Activated CD4-positive, CD25-positive, alpha-beta regulatory T cell treated with anti-CD3 and anti-CD28 coated beads, Interleukin-2, amount 50 U/mL, for 24 hours (primary cell): ENCODE results near the gene PLA2G4E.

ENCODE experiments used
- ATAC-seq, 2 donors: fragments of 150-1000 bp; cut with Tn5 transposase; one replicate each; pipeline ENCODE4 v1.10.0; 2021; ENCODE audit warnings: mild to moderate bottlenecking in 1 of 2, moderate library complexity in 1 of 2

PLA2G4E gene

DNA sequence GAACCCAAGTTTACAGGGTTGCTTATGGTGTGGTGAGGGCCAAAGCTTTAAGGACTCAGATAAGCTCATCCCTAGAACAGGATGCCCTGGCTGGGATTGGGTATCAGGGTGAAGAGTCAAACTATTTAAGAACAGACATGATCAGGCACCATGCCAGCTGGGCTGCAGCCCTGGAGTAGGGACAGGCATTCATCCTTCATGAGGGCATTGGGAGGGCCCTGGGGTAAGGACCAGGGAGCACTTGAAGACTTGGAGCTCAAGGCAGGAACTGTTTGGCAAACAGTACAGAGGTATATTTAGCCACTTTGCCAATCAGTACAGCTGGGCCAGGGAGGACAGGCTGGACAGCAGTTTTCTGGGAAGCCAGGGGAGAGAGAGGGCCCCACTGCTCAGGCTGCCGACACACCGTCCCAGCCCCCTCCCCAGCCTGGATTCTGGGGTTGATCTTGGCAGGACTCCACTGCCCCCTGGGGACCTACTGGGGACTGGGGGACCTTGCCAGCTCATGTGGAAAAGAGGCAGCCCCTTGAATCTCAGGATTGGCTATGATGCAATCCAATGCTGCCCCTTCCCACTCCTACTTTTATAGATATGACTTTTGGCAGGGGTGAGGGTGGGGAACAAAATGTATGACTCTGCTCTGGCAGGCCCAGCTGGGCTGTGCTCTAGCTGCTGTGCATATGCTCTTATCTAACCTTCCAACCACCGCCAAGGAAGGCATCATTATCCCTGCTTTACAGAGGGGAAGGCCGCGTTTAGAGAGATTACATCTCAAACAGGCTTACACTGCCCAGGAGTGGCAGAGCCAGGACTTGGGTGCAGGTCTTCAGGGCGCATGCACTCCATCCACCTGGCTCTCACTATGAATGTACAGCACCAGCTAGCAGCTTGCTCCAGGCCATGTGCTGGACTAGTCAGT lies 2.3 kb downstream of the PLA2G4E start:
- ATAC-seq: no peak

DNA sequence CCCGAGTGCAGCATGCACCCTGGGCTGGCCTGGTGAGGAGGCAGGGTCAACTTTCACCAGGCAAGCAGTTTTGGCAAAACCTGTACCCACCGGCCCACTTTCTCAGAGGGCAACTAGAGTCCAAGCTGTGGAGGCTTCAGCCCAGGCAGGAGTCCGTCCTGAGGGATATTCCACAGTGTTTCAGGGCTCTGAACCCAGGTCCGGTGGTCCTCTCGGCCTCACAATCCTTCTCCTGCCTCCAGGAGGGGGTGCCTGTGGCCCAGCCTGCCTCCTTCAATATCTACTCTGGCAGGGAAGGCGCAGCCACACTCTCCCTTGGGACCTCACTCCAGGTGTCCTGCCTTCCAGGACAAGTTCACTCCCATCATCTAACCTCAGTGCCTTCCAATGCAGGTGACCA lies 3.9 kb downstream of the PLA2G4E start:
- ATAC-seq: no peak

DNA sequence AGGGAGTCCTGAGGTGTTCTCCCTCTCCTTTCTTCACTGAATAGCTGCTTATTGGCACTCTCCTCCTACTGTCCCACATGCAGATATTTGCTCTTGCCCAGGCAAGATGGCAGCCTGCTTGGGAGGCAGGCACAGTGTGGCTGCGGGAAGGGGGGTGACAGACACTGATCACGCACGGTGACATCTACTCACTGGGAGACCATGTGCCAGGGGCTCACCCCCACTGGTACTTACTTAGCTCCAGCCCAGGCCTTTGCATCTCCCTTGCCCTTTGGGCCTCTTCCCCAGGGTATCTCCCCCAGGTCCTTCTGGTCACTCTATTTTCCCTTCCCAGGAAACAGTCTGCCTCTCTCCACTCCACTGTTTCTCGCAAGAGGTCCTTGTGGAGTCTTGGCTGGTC lies 6.4 kb downstream of the PLA2G4E start:
- no peak for ATAC-seq

DNA sequence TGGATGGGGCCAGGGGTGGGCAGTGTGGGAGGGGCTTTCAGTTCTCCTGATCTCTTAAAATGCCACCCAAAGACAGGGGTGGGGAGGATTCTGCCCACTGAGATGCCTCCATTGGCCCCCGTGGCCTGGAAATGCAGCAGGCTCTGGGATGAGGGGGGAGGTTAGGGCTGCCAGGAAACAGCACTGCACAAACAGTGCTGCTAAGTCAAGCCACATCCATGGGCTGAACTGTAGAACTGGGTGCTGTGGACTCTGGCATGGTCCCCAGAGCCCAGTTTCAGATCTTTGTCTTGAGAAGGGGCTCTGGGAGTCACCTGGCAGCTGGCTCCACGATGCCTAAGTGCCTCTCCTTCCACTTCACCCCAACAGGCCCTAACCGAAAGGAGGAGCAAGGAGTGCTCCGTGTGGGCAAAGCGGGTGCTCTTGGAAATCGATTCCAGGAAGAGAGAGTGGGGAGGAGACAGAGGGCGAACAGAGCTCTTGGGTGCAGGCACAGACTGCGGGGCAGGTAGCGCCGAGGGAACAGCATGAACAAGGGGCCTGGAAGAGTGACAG lies 7.8 kb downstream of the PLA2G4E start:
- no peak for ATAC-seq

DNA sequence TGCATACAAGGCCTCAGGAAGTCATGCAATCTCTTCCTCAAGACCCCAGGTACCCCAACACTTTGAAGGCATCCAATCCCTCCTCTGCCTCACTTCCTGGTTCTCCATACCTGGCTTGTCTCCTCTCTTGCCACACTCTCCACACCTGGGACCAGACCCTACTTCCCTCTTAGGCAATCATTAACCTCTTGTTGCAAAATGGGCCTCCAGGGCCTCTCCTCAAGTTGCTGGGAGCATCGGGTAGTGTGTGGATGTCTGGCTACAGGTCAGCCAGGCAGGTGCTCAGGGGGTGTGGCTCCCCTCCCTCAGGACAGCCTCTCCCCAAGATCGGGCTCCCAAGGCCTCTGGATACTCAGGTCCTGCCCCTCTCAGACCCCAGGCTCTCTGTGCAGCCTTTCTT lies 8.6 kb downstream of the PLA2G4E start:
- ATAC-seq: no peak

DNA sequence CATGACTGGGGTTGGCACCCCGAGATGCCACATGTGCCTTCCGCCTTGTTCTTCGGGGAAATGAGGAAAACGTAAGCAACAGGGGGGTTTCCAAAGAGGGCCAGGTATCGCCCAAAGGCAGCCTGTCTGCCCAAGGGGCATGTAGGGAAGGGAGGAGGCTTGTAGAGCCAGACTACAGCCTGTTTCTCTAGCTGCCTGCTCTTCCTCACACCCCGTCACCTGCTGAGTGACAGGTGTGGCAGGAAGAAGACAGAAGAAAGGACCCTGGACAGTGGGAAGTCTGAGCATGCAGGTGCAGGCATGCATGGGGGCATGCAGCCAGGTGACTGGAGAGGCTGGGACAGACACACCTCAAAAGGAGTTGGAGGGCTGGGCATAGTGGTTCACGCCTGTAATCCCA lies 9.8 kb downstream of the PLA2G4E start:
- no peak for ATAC-seq

DNA sequence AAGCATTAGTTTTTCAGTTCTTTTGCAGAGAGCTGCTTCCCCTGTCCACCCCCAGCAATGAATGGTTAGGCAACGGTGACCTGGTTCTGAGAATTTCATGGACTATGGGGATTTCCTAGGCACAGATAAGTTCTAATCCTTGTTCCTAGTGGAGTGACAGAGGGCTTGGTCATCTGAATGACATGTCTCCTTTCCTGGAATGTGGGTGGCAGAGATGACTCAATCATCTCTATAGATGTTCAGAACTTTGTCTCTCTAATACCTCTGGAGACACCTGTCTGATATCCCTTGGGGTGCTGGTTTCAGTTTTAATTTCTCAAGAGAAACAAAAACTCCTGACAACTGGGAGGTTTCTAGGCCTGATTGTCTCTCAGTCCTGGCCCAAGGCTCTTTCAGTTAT lies 10.4 kb downstream of the PLA2G4E start:
- peak; percentile 82 to 92 for ATAC-seq

DNA sequence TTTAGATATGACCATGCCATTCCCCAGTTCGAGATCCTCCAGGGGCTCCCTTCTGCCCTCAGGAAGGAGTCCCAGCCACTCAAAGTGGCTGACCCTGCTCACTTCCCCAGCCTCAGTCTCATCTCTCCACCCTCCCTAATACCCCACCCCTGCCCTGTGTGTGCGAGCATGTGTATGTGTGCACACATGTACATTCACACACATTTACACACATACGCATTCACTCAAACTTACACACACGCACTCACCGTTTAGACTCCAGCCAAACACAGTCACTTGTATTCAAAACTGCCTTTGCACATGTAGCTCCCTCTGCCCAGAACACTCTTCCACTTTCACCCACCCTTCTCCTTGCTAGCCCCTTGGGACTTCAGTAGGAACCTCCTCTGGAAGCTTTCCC lies 11.4 kb downstream of the PLA2G4E start:
- no peak for ATAC-seq

DNA sequence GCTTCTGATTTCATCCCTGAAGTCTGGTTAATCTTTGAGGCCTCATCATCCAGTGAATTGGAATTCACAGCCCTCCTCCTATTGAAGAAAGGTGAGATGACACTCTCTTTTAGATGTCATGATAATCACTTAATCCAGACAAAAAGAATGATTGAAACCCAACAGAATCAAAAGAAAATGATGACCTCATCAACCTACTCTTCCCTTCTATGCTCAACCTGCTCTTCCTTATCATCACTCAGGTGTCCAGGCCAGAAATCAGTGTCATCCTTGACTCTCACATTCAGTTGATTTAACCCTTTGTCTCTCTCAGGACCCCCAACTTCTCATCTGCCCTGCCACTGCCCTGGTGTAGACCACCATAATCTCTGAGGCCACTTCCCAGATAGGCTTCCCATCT lies 11.8 kb downstream of the PLA2G4E start:
- ATAC-seq: no peak

DNA sequence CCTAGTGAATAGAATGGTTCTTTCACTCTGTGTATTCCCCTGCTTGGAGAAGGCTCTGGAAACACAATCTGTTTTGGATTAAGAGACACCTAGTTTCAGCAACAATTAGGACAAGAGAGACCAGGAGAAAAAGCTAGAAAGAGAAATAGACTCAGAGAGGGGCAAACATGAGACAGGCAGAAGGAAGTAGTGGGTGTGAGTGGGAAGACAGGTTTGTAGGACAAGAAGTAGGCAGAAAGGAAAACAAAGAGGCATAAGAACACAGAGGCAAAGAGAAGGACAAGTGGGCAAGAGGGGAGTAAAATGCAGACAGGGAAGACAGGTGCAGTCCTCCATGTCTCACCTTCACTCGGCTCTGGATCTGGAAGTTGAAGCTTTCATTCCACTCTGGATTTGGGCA lies 13.5 kb downstream of the PLA2G4E start:
- ATAC-seq: no peak

DNA sequence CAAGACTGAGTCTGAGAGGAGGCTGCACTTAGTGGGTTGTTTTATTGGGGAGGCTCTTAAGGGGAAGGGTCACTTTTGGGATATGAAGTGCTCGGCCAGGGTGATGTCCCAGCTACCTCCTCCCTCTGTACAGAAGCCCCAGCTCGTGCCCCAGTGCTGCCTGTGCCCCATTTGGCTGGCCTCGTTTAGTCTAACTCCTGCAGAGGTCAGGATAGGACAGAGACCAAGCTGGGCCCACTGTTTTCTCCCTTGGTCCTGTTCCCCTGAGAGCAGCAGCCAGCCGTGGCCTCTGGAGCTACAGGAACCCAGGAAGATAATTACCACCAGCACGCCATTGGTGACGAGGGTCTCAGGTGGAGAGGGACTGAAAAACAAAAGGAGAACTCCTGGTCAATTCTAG lies 18.5 kb downstream of the PLA2G4E start:
- ATAC-seq: no peak

DNA sequence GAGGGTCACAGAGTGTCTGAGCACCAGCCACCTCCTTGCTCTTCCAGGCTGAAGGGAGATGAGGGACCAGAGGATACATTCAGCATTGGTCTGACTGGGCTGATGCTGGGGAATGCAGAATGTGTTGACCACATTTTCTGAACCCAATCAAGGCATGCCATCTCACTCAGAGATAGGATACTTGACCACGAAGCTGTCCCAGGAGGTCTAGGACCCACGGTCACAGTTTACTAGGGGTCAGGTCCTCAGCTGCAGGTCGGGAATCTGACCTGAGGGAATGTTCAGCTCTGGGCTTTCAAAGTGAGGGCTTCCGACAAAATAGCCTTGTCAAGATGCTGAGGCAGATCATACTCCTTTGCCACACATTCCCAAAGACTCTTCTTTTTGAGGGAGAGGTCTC lies 19.6 kb downstream of the PLA2G4E start:
- ATAC-seq: no peak

DNA sequence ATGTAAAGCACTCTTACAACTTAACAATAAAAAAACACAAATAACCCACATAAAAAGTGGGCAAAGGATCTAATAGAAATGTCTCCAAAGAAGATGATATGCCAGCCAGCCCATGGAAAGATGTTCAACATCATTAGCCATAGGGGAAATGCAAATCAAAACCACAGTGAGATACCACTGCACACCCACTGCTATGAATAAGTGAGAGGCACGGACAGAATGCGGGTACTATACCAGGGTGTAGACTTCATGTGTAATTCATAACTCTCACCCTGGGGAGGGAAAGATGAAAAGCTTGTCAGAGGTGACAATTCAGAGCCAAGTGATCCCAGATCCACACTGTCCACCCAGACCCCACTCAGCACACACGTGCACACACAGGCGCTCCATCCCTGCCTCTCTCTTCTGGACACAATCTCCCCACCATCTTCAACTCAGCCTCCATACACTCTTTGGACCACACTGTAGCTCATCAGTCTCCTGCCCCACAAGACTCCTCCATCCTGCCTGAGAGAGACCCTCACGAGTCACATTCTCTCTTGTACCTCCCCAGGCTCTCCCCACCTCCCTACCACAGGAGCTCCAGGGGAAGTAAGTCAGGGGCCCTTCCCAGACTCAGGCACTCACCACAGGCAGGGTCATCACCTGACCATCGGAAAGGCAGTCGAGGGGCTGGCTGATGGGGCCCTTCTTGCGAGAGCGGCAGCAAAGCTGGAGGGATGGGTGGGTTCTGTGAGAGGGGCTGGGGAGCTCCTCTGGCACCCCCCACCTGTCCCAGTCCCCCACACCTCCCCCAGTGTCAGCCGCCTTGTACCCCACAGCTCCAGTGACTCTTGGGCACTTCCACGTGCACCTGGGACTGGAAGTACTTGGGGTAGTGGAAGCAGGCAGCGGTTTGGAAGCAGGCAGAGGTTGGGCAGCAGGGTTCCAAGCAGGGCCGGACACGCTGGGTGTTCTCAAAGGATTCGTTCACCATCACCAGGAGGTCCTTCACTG lies 21.3 kb downstream of the PLA2G4E start:
- peak; percentile 60 to 71 for ATAC-seq

DNA sequence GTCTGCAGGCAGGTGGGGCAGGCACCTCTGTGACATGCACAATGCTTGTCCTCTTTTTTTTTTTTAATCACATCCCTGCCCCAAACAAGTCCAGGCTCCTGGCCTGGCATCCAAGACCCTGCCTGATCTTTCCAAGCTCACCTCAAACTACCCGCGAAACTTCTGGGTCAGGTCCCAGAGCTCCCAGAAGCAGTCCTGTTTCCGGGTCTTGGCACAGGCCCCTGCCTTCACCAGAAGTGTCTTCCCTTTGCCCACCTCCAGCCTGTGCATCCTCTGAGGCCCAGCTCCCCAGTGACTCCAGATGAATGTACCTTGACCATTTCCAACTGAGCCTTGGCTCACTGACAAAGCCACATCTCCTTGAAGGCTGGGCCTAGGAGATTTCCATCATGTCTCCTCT lies 23.0 kb downstream of the PLA2G4E start:
- no peak for ATAC-seq

DNA sequence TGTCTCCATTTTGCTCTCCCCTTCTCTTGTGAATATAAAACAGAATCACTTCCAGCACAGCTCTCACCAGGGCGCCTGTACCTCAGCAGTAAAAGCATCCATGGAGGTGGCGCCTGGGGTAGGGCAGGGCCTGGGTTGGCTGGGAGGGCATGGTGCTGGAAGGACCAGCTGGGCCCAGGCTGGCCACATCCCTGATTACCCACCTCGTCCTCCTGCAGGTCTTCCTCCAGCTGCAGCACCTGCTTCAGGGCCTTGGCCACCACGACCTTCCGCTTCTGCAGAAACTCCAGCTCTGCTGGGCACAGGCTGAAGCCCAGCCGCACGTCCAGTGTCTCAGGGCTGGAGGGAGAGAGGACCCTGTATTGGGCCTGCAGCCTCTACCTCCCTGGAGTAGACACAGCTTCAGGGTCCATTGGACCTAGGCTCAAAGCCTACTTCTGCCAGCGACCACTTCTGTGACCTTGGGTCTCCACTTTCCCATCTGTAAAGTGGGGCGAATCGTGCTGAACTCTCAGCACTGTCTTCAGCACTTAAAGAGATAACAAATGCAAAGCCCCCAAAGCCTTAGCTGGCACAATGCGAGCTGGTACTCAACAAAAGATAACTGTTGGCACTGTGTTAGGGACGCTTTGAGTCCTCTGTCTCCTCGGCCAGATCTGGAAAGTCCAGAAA lies 23.8 kb downstream of the PLA2G4E start:
- ATAC-seq: no peak

DNA sequence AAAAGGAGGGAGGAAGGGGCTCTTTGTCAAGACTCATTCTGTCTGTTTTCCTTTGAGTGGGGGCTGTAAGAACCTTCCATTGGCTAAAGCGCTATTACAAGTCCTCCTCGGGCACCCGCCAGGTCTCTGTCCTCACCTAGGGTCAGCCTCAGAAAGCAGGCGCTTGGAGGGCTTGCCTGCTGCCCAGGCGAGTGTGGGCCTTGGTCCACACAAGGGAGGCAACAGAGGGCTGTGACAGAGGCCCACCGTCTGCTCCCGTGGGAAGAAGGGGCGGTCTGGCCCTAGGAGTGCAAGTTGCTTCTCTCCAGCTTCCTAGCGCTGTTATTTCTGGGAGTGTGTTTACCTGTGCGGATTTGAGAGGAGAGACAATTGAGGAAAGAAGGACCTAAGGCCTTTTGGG lies 24.5 kb downstream of the PLA2G4E start:
- no peak for ATAC-seq

DNA sequence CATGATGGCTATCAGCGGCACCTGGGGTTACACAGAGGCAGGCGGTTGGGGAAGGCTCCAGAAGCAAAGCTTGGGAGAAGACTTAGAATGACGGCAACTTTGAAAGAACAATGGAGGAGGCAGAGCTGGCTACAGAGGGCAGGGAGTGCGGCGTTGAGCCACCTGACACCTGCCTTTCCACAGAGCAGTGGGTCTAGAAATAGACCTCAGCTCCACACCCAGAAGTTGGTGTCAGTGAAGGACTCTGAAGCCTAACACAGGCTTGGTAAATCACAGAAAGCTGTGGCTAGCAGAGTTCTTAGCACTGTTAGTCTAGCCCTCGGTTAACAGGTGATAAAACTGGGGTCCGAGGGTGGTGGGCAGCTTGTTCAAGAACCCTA lies 25.4 kb downstream of the PLA2G4E start:
- no peak for ATAC-seq

DNA sequence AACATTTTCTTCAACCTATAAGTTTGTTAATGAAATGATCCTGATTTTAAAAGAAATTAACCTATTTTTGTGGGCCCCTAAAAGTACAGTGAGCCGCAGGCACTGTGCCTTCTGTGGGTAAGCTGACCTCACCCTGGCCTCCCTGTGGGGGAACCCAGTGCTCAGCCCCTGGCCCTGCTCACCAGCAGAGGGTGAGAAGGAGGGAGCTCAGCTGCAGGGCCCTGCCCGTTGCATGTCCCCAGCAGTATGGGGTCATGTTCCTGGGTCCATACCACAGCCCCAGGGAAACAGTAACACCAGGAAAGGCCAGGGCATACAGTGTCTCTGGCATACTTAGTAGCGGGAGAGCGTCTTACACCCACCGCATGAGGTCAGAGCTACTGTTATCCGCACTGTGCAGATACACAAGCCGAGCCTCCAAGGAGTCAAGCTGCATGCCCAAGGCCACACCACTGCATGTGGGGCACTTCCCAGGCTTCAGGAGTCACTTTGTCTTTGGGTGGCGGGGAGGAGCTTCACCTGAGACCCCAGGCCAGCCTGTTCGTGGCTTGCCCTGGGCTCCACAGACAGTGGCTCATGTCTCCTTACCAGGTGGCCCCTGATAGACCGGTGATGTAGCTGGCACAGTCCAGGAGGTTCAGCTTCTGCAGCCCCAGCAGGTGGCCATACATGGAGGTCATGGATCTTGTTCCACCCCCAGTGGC lies 25.9 kb downstream of the PLA2G4E start:
- ATAC-seq: no peak

DNA sequence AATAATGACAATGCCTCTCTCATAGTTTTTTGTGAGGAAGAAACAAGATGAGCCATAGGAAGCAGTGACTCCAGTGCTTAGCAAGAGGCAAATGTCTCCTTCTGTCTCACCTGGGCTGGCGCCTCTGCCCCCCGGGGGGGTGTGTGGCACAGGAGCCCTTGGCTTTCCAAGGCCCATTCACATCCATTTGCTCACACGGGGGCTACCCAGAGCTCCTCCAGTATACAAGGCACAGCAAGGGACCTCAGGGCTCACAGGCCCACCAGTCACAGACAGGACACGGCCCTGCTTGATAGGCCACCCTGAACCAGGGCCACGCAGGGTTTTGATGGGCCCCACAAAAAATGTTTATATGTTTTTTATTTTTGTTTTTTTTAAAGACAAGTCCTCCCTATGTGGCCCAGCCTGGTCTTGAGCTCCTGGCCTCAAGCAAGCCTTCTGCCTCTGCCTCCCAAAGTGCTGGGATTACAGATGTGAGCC lies 26.6 kb downstream of the PLA2G4E start:
- no peak for ATAC-seq

DNA sequence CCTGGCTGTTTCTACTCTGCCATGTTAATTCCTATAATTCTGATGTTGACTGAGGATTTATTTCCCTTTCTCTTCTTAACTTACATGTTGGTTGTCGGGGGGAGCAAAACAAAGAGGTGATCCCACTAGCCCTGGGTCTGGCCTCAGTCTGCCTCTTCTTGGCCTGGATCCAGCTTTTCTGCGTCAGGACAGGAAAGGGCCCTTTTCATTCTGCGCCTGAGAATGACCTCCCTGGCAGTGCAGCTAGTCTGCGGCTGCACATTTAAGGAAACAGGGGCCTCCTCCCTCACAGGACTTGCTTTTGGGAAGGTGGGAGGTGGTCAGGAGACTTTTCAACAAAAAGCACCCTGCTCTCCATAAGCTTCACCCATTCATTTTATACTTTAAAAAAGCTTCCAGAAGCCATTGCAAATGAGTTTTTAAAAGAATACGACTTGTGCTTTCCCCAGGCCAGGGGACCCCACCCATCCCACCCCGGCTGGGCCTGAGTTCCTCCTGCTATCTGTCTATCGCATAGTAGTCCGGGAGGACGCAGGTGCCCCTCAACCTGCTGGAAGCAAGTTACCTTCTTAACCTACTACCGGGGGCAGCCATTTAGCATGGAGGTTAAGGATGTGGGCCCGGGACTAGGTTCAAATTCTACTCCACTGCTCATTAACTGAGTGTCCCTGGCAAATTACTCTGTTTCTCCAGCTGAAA lies 27.2 kb downstream of the PLA2G4E start:
- ATAC-seq: no peak

DNA sequence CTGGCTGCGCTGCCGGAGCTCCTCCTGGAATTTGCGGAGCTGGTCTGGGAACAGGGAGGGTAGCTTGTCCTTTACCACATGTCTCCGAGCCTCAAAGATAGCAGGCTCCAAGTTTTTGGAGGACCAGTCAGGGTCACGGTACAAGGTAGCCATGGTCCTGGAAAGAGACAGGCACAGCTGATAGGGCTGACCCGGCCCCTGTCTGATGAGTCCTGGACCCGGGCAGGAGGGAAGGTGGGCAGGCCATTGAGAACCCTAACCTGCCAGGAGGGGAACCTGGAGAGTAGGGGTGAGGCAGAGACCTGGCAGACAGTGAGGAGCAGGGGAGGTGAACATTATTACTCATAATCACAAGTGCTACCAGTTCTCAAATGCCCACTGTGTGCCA lies 28.0 kb downstream of the PLA2G4E start:
- ATAC-seq: no peak
